Measurements from ENCODE around the gene DAAM2. TPM values are rescaled to one million over a fixed set of nuclear protein-coding genes. Genes with fewer than 3 reads are reported as not detected.

DAAM2 gene
- total and polyA plus RNA-seq, 2 of the 8 experiments (the other 6 are each of a cell fraction or from before 2014, with no cell fraction given): 1.5 to 2.9 TPM

GRCh38 chr6:39913391-39913916, 121.3 kb downstream of the DAAM2 start:
- Histone ChIP-seq H3K27me3 (replicated peaks in 1 of 4; ENCODE audit: control insufficient read depth in 3 of 4, extremely low read depth in 1 of 4, insufficient read depth in 3 of 4, low read length in 3 of 4) (no peaks in the 10 kb centered on the region), H3K4me2 (ENCODE audit: insufficient read depth in 1 of 2, low read depth in 2 of 2, low read length in 2 of 2) (no peak overlapping the region), H3K27ac (ENCODE audit: low read depth, low read length) (no peak overlapping the region), H2BK5ac (ENCODE audit: low read depth, low read length) (no peak overlapping the region), H3K36me3 (ENCODE audit: control insufficient read depth in 2 of 4, insufficient read depth in 4 of 4, low read length in 3 of 4) (peaks cover 0 to 8% (median 3%) of the 10 kb centered on the region in 4 experiments; a peak in 4 of 8 replicates), H2BK12ac (ENCODE audit: low read depth, low read length) (no peak overlapping the region), H3K79me1 (ENCODE audit: low read depth, low read length) (no peaks in the 10 kb centered on the region), H2BK20ac (ENCODE audit: low read length) (no peak overlapping the region), H3K9me3 (ENCODE audit: insufficient read depth in 2 of 2, low read depth in 1 of 2, low read length in 1 of 2) (no peaks in the 10 kb centered on the region), H4K20me1 (replicated peaks in 1 of 2; ENCODE audit: control insufficient read depth in 1 of 2, insufficient read depth in 2 of 2, low read length in 2 of 2) (no peaks in the 10 kb centered on the region), H3K79me2 (ENCODE audit: control insufficient read depth in 1 of 2, insufficient read depth in 2 of 2, low read length in 2 of 2) (no peaks in the 10 kb centered on the region), H3K4ac (replicated peaks; ENCODE audit: insufficient read length, low read depth, low read length) (no peak overlapping the region), H3K9ac (replicated peaks in 1 of 4; ENCODE audit: extremely low read depth in 1 of 4, low read depth in 3 of 4, low read length in 3 of 4) (no peak overlapping the region), H3K56ac (replicated peaks; ENCODE audit: insufficient read length, low read depth, low read length) (no peak overlapping the region), H3K4me1 (replicated peaks in 1 of 4; ENCODE audit: control insufficient read depth in 3 of 4, insufficient read depth in 4 of 4, low read length in 3 of 4) (peaks cover 0 to 2% (median 0%) of the 10 kb centered on the region in 4 experiments; a peak in 1 of 7 replicates), H2BK15ac (ENCODE audit: low read length) (no peak overlapping the region), H4K8ac (ENCODE audit: extremely low read depth, insufficient read depth, low read length) (no peak overlapping the region), H3K23me2 (ENCODE audit: low read depth, low read length) (no peaks in the 10 kb centered on the region), H4K5ac (ENCODE audit: insufficient read length, low read depth, low read length) (no peak overlapping the region), H3K4me3 (ENCODE audit: extremely low read depth in 1 of 4, insufficient read depth in 2 of 4, low read depth in 3 of 4, low read length in 4 of 4) (no peak overlapping the region), H2AFZ (ENCODE audit: low read length) (no peak overlapping the region), H3K23ac (ENCODE audit: insufficient read length) (no peak overlapping the region), H3K18ac (ENCODE audit: extremely low read depth, low read length) (no peak overlapping the region), H2AK5ac (ENCODE audit: low read depth, low read length) (no peak overlapping the region), H4K91ac (replicated peaks; ENCODE audit: insufficient read length, low read length) (no peak overlapping the region), H2BK120ac (replicated peaks; ENCODE audit: low read depth, low read length) (no peak overlapping the region), H3K14ac (ENCODE audit: insufficient read length) (no peak overlapping the region)
- no peak for DNase-seq (ENCODE audit: low read depth in 1 of 2, low spot score in 2 of 2)
- ChIA-PET CTCF (ENCODE audit: partially characterized antibody) (interaction anchor here (0.6 to 1.6 kb wide), 2 partner anchors 512 to 552 kb away, joined by 3 to 5 read pairs; no protein-coding TSS in a partner anchor), POLR2A (ENCODE audit: partially characterized antibody) (no interaction called here)
- 95% methylated on average over 10 of the region's 12 CpGs; no CpG with 5 or more reads in 1 of the 2 experiments for WGBS, 2 experiments (ENCODE audit: extremely low coverage in 1 of 2, insufficient coverage in 1 of 2, insufficient read length in 1 of 2, insufficient replicate concordance in 2 of 2, low coverage in 1 of 2, low lambda C conversion rate in 2 of 2, missing lambda C conversion rate in 1 of 2)
- TF ChIP-seq CHD1 (IDR thresholded peaks at IDR 0.05; ENCODE audit: low read depth, low read length): no peak
- no peak for TF ChIP-seq MAX (IDR thresholded peaks at IDR 0.05)
- TF ChIP-seq SP2 (IDR thresholded peaks at IDR 0.05; ENCODE audit: low read length): no peak
- no peak for TF ChIP-seq GTF2F1 (IDR thresholded peaks at IDR 0.05; ENCODE audit: borderline replicate concordance, low read depth, low read length)
- TF ChIP-seq EGR1 (IDR thresholded peaks at IDR 0.05; ENCODE audit: borderline replicate concordance, low read depth, low read length): no peak
- no peak for TF ChIP-seq SAP30 (IDR thresholded peaks at IDR 0.05; ENCODE audit: insufficient read depth, insufficient replicate concordance, low read length)
- no peak for TF ChIP-seq EP300 (IDR thresholded peaks at IDR 0.05; ENCODE audit: borderline replicate concordance in 1 of 2, low read depth in 2 of 2, low read length in 2 of 2)
- TF ChIP-seq E2F6 (IDR thresholded peaks at IDR 0.05): no peak
- no peak for FAIRE-seq
